Activated CD4-positive, CD25-positive, alpha-beta regulatory T cell (primary cell): Measurements from ENCODE around the gene EXD3.
"Not testable (repeated sequence)": the region's sequence is repeated elsewhere in the genome, so short reads cannot be mapped to it uniquely, and the experiment has no call there.

Source experiments
- DNase-seq, 4 experiments: peaks; one replicate each; lab custom pipeline; 2025; lab: John Stamatoyannopoulos, UW

EXD3 gene

GRCh38 chr9:137459152-137459600 is 36.2 kb upstream of the EXD3 start, which contains the start of gene NSMF:
Gene NSMF, minus strand, starts transcription at chr9:137459334. Its CDS starts 232 bp downstream, at chr9:137459102.
- DNase-seq: peak; percentile 87 to 95 (median 91)

- no peak for DNase-seq
These were observed 35.5 kb upstream of the EXD3 start for GRCh38 chr9:137458194-137459151.

- no peak for DNase-seq
These were observed 34.6 kb upstream of the EXD3 start for GRCh38 chr9:137457406-137458193.

- no peak for DNase-seq
These were observed 34.0 kb upstream of the EXD3 start for GRCh38 chr9:137456864-137457405.

- no peak for DNase-seq
These were observed 33.3 kb upstream of the EXD3 start for GRCh38 chr9:137456061-137456863.

GRCh38 chr9:137455359-137455991 is 32.5 kb upstream of the EXD3 start:
- DNase-seq: no peak

GRCh38 chr9:137454597-137455358 is 31.8 kb upstream of the EXD3 start:
- DNase-seq: no peak

GRCh38 chr9:137454145-137454596 is 31.2 kb upstream of the EXD3 start:
- no peak for DNase-seq

GRCh38 chr9:137453643-137454081 is 30.7 kb upstream of the EXD3 start:
- peak in 3 of 4 experiments; percentile 40 to 46 (median 45) for DNase-seq

- no peak for DNase-seq
These were observed 30.0 kb upstream of the EXD3 start for GRCh38 chr9:137452761-137453642.

- DNase-seq: no peak
These were observed 29.2 kb upstream of the EXD3 start for GRCh38 chr9:137452006-137452760.

GRCh38 chr9:137451264-137452005 is 28.5 kb upstream of the EXD3 start:
- not testable (repeated sequence) for DNase-seq

GRCh38 chr9:137450539-137451222 is 27.7 kb upstream of the EXD3 start:
- not testable (repeated sequence) for DNase-seq

GRCh38 chr9:137449931-137450538 is 27.1 kb upstream of the EXD3 start:
- DNase-seq: no peak

GRCh38 chr9:137449081-137449844 is 26.3 kb upstream of the EXD3 start:
- DNase-seq: no peak

GRCh38 chr9:137448602-137448962 is 25.6 kb upstream of the EXD3 start:
- DNase-seq: no peak
